ENCODE data around the gene PLCH1.

- TF ChIP-seq EZH2 (IDR thresholded peaks at IDR 0.05) (no peak), POLR2AphosphoS5 (IDR thresholded peaks at IDR 0.05; ENCODE audit: borderline replicate concordance, low read depth, low read length) (no peak)
Measured at GRCh38 chr3:155646669-155647068, 98.2 kb downstream of the PLCH1 start.
